Endothelial cell of umbilical vein (primary cell): ENCODE results near the gene CCL17. TPM values are rescaled to one million over a fixed set of nuclear protein-coding genes. Genes with fewer than 3 reads are reported as not detected.

ENCODE experiments used
- BruUV-seq: library from RNA; stranded (reverse); fragments of 400-500 nt; replicated peaks from 2 replicates; lab custom pipeline; 2021; lab: Mats Ljungman, UMichigan
- CTCF ChIA-PET: fragments of 300-600, 350-600 bp; sonication (Branson Sonifier 250); formaldehyde crosslinking; loops from one replicate; lab custom pipeline; 2021; ENCODE audit warnings: antibody characterized with exemption, inconsistent platforms; lab: Charles Lee
- POLR2A ChIA-PET: fragments of 300-600, 350-600 bp; sonication (Branson Sonifier 250); formaldehyde crosslinking; loops from one replicate; lab custom pipeline; 2021; ENCODE audit warnings: antibody characterized with exemption, inconsistent platforms; lab: Charles Lee
- DNase-seq: peaks from one replicate; pipeline ENCODE4 v3.0.0-alpha.2; 2011; ENCODE audit warnings: low read depth, low spot score
- FAIRE-seq: peaks from 2 replicates; lab custom pipeline; 2011; peaks lifted over from hg19 to GRCh38; lab: Jason Lieb, UNC
- H2AFZ ChIP-seq: 2 replicates; pipeline ENCODE4 v1.6.0; 2012; ENCODE audit warnings: low read depth, low read length, control low read depth, inconsistent platforms
- H3K27ac ChIP-seq: 2 replicates; pipeline ENCODE4 v1.5.1; 2011; ENCODE audit warnings: low read depth, mild to moderate bottlenecking, control low read depth, low read length, moderate library complexity; ENCODE audit not compliant: insufficient read depth
- H3K27me3 ChIP-seq, 2 experiments: 2 replicates each; pipeline versions ENCODE4 v1.6.0 to v1.6.1; 2011; ENCODE audit warnings: low read length in 2 of 2, mixed read lengths in 1 of 2; ENCODE audit not compliant: control insufficient read depth in 2 of 2, insufficient read depth in 2 of 2
- H3K36me3 ChIP-seq, 2 experiments: 2 replicates in 1 of 2; 3 replicates in 1 of 2; pipeline ENCODE4 v1.5.1; 2011; ENCODE audit warnings: low read length in 2 of 2, mild to moderate bottlenecking in 1 of 2, moderate library complexity in 1 of 2; ENCODE audit not compliant: control insufficient read depth in 2 of 2, insufficient read depth in 2 of 2; ENCODE audit errors: extremely low read depth in 1 of 2
- H3K4me1 ChIP-seq: 3 replicates; pipeline ENCODE4 v1.5.1; 2011; ENCODE audit warnings: mild to moderate bottlenecking, low read length; ENCODE audit not compliant: control insufficient read depth, insufficient read depth; ENCODE audit errors: extremely low read depth
- H3K4me2 ChIP-seq: 2 replicates; pipeline ENCODE4 v1.6.1; 2011; ENCODE audit warnings: low read length, control low read depth, mixed read lengths; ENCODE audit not compliant: insufficient read depth
- H3K4me3 ChIP-seq, 3 experiments: fragments of 200-600 bp in 1 of 3; sonication (generic), shearing (Covaris generic) in 1 of 3; replicated peaks in 1 of 3; 2 replicates each; pipeline ENCODE4 v1.5.1; 2011 to 2016; ENCODE audit warnings: control low read depth in 3 of 3, low read length in 3 of 3, mild to moderate bottlenecking in 2 of 3, inconsistent platforms in 1 of 3, low read depth in 1 of 3, moderate library complexity in 1 of 3; ENCODE audit not compliant: insufficient read depth in 1 of 3
- H3K79me2 ChIP-seq: 2 replicates; pipeline ENCODE4 v1.6.0; 2012; ENCODE audit warnings: low read length, inconsistent platforms; ENCODE audit not compliant: control insufficient read depth, insufficient read depth
- H3K9ac ChIP-seq: replicated peaks from 2 replicates; pipeline ENCODE3; 2011; ENCODE audit warnings: low read length, control low read depth; ENCODE audit not compliant: insufficient read depth; ENCODE audit errors: extremely low read depth
- H3K9me1 ChIP-seq: replicated peaks from 3 replicates; pipeline ENCODE4 v1.6.0; 2011; ENCODE audit warnings: mild to moderate bottlenecking, low read length; ENCODE audit not compliant: control insufficient read depth, insufficient read depth; ENCODE audit errors: extremely low read depth
- H3K9me3 ChIP-seq: replicated peaks from 2 replicates; pipeline ENCODE4 v1.5.1; 2012; ENCODE audit warnings: low read length, inconsistent platforms; ENCODE audit not compliant: control insufficient read depth, insufficient read depth
- H4K20me1 ChIP-seq: replicated peaks from 2 replicates; pipeline ENCODE3; 2011; ENCODE audit warnings: mild to moderate bottlenecking, low read length; ENCODE audit not compliant: control insufficient read depth, insufficient read depth; ENCODE audit errors: extremely low read depth
- CTCF ChIP-seq, 2 donors: IDR thresholded peaks; 1 replicate in 1 of 2; 2 replicates in 1 of 2; pipeline ENCODE4 v1.5.1; 2011; ENCODE audit warnings: low read length in 2 of 2, mild to moderate bottlenecking in 2 of 2, moderate library complexity in 2 of 2, control low read depth in 1 of 2, inconsistent platforms in 1 of 2, low read depth in 1 of 2; ENCODE audit not compliant: insufficient read depth in 1 of 2; ENCODE audit errors: extremely low read depth in 1 of 2
- EZH2 ChIP-seq: IDR thresholded peaks from 2 replicates; pipeline ENCODE4 v1.6.1; 2012; ENCODE audit warnings: borderline replicate concordance, low read depth, mild to moderate bottlenecking, moderate library complexity, low read length, inconsistent platforms; ENCODE audit not compliant: severe bottlenecking
- FOS ChIP-seq: IDR thresholded peaks from 2 replicates; pipeline ENCODE4 v1.6.1; 2011; ENCODE audit warnings: mild to moderate bottlenecking, low read length, moderate library complexity, borderline replicate concordance; ENCODE audit not compliant: insufficient read depth
- GATA2 ChIP-seq: IDR thresholded peaks from 2 replicates; pipeline ENCODE4 v1.7.0; 2011; ENCODE audit warnings: low read depth, mild to moderate bottlenecking, moderate library complexity, mixed read lengths, low read length; ENCODE audit not compliant: insufficient read length, insufficient read depth
- JUN ChIP-seq: IDR thresholded peaks from 2 replicates; pipeline ENCODE4 v1.6.1; 2011; ENCODE audit warnings: borderline replicate concordance, low read depth; ENCODE audit not compliant: insufficient read length, insufficient read depth
- MAX ChIP-seq: IDR thresholded peaks from 2 replicates; pipeline ENCODE4 v1.6.1; 2011; ENCODE audit not compliant: insufficient read depth, insufficient read length
- MYC ChIP-seq: IDR thresholded peaks from one replicate; pipeline ENCODE4 v1.6.1; 2011; ENCODE audit warnings: mild to moderate bottlenecking, low read depth, low read length
- POLR2A ChIP-seq: IDR thresholded peaks from 2 replicates; pipeline ENCODE4 v1.6.1; 2012; ENCODE audit warnings: low read depth, mild to moderate bottlenecking, control low read depth, low read length
- POLR2AphosphoS5 ChIP-seq: IDR thresholded peaks from 2 replicates; pipeline ENCODE4 v1.6.1; 2012; ENCODE audit warnings: low read depth, mild to moderate bottlenecking, control low read depth, low read length, moderate library complexity; ENCODE audit not compliant: insufficient read depth
- dilution Hi-C: fragments of 300-500 bp; cut with MboI; formaldehyde crosslinking; loops from one replicate; pipeline ENCODE4 v1.15.0; 2019; ENCODE audit warnings: low sequenced_read_pairs; ENCODE audit not compliant: extremely low pct_ligation_motif_present
- intact Hi-C: fragments of 100-400 bp; cut with micrococcal nuclease; formaldehyde crosslinking; loops from one replicate; pipeline ENCODE4 v1.10.0; 2022
- polyA plus RNA-seq, 4 experiments: library from polyadenylated mRNA; depleted of rRNA in 3 of 4; stranded (reverse) in 3 of 4; unstranded in 1 of 4; fragments of >200 nt; gene quantifications; 2 replicates each; pipeline versions ENCODE4 v1.2.1 to v1.2.3, GENCODE V29; 2011 to 2012; ENCODE audit warnings: missing spikeins in 1 of 4
- total RNA-seq: library from RNA; stranded (reverse); gene quantifications from 2 replicates; pipeline ENCODE4 v1.2.3, GENCODE V29; 2021

Gene CCL17
- total and polyA plus RNA-seq, 2 donors (not counting 3 experiments of a cell fraction or from before 2014, with no cell fraction given), result not detected

GRCh38 chr16:57384248-57385070, 20.1 kb upstream of the CCL17 start:
- Histone ChIP-seq H3K4me3 (no peak overlapping the region), H3K27me3 (peaks cover 0 to 2% of the 10 kb centered on the region in 2 experiments), H3K9me1 (no peaks in the 10 kb centered on the region), H3K9ac (no peak overlapping the region), H3K36me3 (no peaks in the 10 kb centered on the region), H3K27ac (no peak overlapping the region), H4K20me1 (no peaks in the 10 kb centered on the region), H3K4me2 (no peak overlapping the region), H3K79me2 (no peaks in the 10 kb centered on the region), H3K4me1 (peaks cover 19% of the 10 kb centered on the region), H3K9me3 (no peaks in the 10 kb centered on the region), H2AFZ (no peak overlapping the region)
- BruUV-seq, result no TSS peak
- DNase-seq (no peak), FAIRE-seq (no peak)
- intact Hi-C loops, result no loop called here
- TF ChIP-seq POLR2AphosphoS5 (no peak), JUN (no peak), MAX (no peak), FOS (no peak), POLR2A (no peak), MYC (no peak), EZH2 (no peak), CTCF (IDR thresholded peaks at IDR 0.05; ENCODE audit: extremely low read depth in 1 of 2, insufficient read depth in 1 of 2, low read depth in 1 of 2, low read length in 2 of 2) (no peak), GATA2 (no peak)
- dilution Hi-C loops, result no loop called here
- ChIA-PET CTCF (interaction anchor here (1.0 kb wide), 1 partner anchor 33 kb away, joined by 3 read pairs; no protein-coding TSS in a partner anchor), POLR2A (no interaction called here)
